ENCODE measurements around the gene SNED1. TPM values are rescaled to one million over a fixed set of nuclear protein-coding genes. Genes with fewer than 3 reads are reported as not detected.

Gene SNED1
- total and polyA plus RNA-seq, 2 donors: 3.2 to 7.1 TPM

DNA sequence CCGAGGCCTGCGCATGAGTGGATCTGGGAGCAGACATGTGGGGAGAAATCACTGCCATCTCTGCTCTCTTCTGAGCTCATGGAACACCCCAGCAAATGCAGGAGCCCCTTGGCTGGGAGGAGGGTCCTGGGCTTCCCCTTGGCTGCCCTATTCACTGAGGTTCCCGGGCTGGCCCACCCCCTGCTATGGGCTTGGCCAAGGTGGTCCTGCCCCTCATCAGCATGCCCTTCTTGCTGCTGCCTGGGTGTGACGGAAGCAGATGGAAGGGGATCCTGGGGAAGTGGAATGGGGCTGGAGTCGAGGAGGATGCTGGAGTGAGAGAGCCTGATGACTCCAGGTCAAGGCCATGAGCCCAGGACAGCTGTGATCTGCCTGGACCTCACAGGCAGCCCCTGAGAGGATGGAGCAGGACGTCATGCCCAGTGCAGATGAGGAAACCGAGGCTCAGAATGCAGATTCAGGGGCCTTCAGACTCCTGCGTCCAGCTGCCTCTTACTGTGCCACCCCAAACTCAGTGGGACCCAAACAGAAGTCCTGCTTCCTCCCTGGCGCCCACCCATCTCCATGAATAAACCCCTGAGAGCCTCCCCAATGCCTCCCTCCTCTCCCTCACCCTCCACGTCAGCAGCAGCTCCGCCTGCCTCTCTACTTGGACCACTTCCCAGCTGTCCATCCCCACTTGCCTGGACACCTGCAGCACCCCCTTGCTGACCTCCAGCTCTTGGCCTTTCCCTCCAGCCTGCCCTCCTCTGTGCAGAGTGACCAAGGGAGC is 4.0 kb downstream of the SNED1 start:
- Histone ChIP-seq H3K4me1 (ENCODE audit: control insufficient read depth in 2 of 2, insufficient read depth in 2 of 2, low read length in 2 of 2) (peaks cover 6 to 8% of the 10 kb centered on the region in 2 donors), H3K4me3 (ENCODE audit: low read length in 2 of 2) (no peak overlapping the region), H3K27ac (ENCODE audit: low read depth in 1 of 2, low read length in 1 of 2) (no peak overlapping the region), H3K36me3 (ENCODE audit: control insufficient read depth in 2 of 2, insufficient read depth in 2 of 2, low read length in 1 of 2) (no peaks in the 10 kb centered on the region), H3K27me3 (ENCODE audit: control insufficient read depth in 2 of 2, insufficient read depth in 1 of 2, low read length in 1 of 2) (peaks cover 28 to 47% of the 10 kb centered on the region in 2 donors), H3K9me3 (ENCODE audit: control insufficient read depth in 2 of 2, insufficient read depth in 1 of 2, low read length in 1 of 2) (peaks cover 3 to 29% of the 10 kb centered on the region in 2 donors)
- DNase-seq (ENCODE audit: low read depth in 6 of 9, low spot score in 9 of 9): no peak
- 97% methylated on average over 11 of the region's 11 CpGs for WGBS

DNA sequence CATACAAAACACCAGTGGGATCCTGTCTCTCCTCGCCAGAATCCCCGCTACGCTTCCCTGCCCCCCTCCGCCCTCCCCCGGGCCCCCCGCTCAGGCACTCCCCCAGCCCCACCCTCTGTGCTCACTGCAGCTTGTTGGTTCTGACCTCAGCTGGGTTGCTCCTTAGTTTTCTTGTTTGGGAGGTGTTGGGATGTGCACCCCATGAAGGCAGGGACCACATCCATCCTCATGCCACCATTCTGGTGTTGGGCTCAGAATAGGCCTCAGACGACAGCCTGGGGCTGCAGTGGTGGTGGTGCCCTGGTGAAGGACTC is 4.6 kb downstream of the SNED1 start:
- DNase-seq (ENCODE audit: low read depth in 6 of 9, low spot score in 9 of 9): no peak
- H3K9me3 ChIP-seq (ENCODE audit: control insufficient read depth in 2 of 2, insufficient read depth in 1 of 2, low read length in 1 of 2): peaks cover 3 to 29% of the 10 kb centered on the region in 2 donors
- 99% methylated on average over 7 of the region's 7 CpGs for WGBS
- H3K27ac ChIP-seq (ENCODE audit: low read depth in 1 of 2, low read length in 1 of 2): no peak overlapping the region
- H3K4me3 ChIP-seq (ENCODE audit: low read length in 2 of 2): no peak overlapping the region
- H3K4me1 ChIP-seq (ENCODE audit: control insufficient read depth in 2 of 2, insufficient read depth in 2 of 2, low read length in 2 of 2): peaks cover 5 to 8% of the 10 kb centered on the region in 2 donors
- peaks cover 24 to 42% of the 10 kb centered on the region in 2 donors for H3K27me3 ChIP-seq (ENCODE audit: control insufficient read depth in 2 of 2, insufficient read depth in 1 of 2, low read length in 1 of 2)
- H3K36me3 ChIP-seq (ENCODE audit: control insufficient read depth in 2 of 2, insufficient read depth in 2 of 2, low read length in 1 of 2): no peaks in the 10 kb centered on the region

DNA sequence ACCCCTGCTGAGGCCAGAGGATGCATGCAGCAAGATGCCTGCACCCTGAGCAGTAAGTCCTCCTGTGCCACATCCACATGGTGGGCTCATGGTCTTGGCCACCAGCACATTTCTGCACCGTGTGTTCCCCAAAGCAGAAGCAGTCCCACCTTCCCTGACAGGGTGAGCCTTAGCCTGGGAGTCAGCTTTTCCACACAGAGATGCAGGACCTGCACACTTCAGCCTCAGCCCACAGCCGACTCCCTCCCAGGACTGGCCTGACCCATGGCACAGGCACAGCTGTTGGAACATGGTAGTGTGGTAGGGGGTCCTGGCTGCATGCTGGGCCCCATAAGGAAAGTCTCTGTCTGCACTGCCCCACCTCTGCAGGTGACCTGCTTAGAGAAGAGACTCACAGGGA is 5.0 kb downstream of the SNED1 start:
- Histone ChIP-seq H3K36me3 (ENCODE audit: control insufficient read depth in 2 of 2, insufficient read depth in 2 of 2, low read length in 1 of 2) (no peaks in the 10 kb centered on the region), H3K27ac (ENCODE audit: low read depth in 1 of 2, low read length in 1 of 2) (no peak overlapping the region), H3K27me3 (ENCODE audit: control insufficient read depth in 2 of 2, insufficient read depth in 1 of 2, low read length in 1 of 2) (peaks cover 20 to 41% of the 10 kb centered on the region in 2 donors), H3K4me3 (ENCODE audit: low read length in 2 of 2) (no peak overlapping the region), H3K4me1 (ENCODE audit: control insufficient read depth in 2 of 2, insufficient read depth in 2 of 2, low read length in 2 of 2) (peaks cover 7% of the 10 kb centered on the region in 2 donors), H3K9me3 (ENCODE audit: control insufficient read depth in 2 of 2, insufficient read depth in 1 of 2, low read length in 1 of 2) (peaks cover 3 to 29% of the 10 kb centered on the region in 2 donors)
- DNase-seq (ENCODE audit: low read depth in 6 of 9, low spot score in 9 of 9): no peak
- WGBS: 97% methylated on average over 2 of the region's 2 CpGs

DNA sequence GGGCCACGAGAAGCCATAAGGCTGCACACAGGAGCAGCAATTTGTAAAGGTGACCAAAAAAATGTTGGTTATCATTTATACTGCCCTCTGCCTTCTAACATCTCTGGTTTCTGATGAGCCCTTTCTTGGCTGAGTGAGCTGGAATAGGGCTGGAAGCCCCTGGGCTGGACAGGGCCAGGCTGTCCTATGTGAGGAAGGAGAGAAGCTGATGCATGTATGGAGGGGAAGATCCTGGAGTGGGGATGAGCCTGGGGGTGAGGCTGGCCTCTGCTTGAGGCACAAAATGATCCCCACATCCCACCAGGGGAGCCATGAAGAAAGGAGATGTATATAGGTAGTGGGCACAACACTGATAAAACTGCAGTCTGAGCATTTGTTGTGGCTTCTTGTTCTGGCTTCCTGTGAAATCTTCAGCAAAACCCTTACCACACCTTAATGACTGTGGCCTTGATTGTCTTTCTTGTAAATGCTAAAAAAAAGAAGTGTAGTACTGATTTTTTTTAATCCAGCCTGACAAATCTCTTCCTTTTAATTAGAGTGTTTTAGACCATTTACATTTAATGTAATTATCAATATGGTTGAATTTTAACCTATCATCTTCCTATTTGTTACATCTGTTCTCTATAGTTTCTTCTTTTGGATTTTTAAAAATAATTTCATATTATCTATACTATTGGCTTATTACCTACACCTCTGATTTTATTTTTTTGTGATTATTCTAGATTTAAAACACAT is 5.6 kb downstream of the SNED1 start:
- no peak for DNase-seq (ENCODE audit: low read depth in 6 of 9, low spot score in 9 of 9)
- Histone ChIP-seq H3K9me3 (ENCODE audit: control insufficient read depth in 2 of 2, insufficient read depth in 1 of 2, low read length in 1 of 2) (peaks cover 3 to 29% of the 10 kb centered on the region in 2 donors), H3K36me3 (ENCODE audit: control insufficient read depth in 2 of 2, insufficient read depth in 2 of 2, low read length in 1 of 2) (no peaks in the 10 kb centered on the region), H3K27me3 (ENCODE audit: control insufficient read depth in 2 of 2, insufficient read depth in 1 of 2, low read length in 1 of 2) (peaks cover 14 to 38% of the 10 kb centered on the region in 2 donors), H3K4me1 (ENCODE audit: control insufficient read depth in 2 of 2, insufficient read depth in 2 of 2, low read length in 2 of 2) (peaks cover 3 to 13% of the 10 kb centered on the region in 2 donors), H3K4me3 (ENCODE audit: low read length in 2 of 2) (no peak overlapping the region), H3K27ac (ENCODE audit: low read depth in 1 of 2, low read length in 1 of 2) (no peak overlapping the region)
- WGBS: 95% methylated on average over 1 of the region's 1 CpG

DNA sequence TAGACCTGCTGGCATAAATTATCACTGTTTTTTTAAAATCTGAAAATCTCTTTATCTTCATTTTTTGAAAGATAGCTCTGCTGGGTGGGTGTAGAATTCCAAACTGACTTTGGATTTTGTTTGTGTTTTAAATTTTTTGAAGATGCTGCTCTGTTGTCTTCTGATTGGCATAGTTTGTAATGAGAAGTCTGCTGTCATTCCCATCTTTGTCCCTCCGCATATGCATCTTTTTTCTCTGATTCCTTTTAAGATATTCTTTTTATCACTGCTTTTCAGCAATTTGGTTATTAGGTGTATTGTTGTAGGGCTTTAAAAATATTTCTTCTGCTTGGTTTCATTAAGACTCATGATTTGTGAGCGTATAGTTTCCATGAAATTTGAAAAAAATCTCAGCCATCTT is 7.2 kb downstream of the SNED1 start:
- 76% methylated on average over 2 of the region's 2 CpGs for WGBS
- H3K27me3 ChIP-seq (ENCODE audit: control insufficient read depth in 2 of 2, insufficient read depth in 1 of 2, low read length in 1 of 2): peaks cover 0 to 23% of the 10 kb centered on the region in 2 donors

DNA sequence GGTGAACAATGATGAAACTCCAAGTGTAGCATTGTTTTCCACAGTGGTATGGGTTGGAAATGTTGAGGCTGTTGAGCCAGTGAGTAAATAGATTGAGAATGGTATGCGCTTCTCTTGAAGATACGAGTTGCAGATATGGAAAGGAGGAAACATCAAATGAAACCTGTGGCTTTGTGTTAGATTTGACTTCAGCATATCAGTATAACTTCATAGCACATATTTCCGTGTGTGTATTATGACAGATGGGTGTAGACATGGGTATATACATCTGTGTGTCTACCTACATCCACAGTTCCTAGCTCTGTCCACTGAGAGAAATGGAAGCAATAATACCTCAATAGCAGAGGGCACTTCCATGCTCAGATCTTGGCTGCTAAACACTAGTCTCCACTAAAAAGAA is 8.0 kb downstream of the SNED1 start:
- Histone ChIP-seq H3K27ac (ENCODE audit: low read depth in 1 of 2, low read length in 1 of 2) (no peak overlapping the region), H3K36me3 (ENCODE audit: control insufficient read depth in 2 of 2, insufficient read depth in 2 of 2, low read length in 1 of 2) (no peaks in the 10 kb centered on the region), H3K4me1 (ENCODE audit: control insufficient read depth in 2 of 2, insufficient read depth in 2 of 2, low read length in 2 of 2) (peaks cover 25 to 38% of the 10 kb centered on the region in 2 donors), H3K9me3 (ENCODE audit: control insufficient read depth in 2 of 2, insufficient read depth in 1 of 2, low read length in 1 of 2) (peaks cover 3 to 23% of the 10 kb centered on the region in 2 donors), H3K27me3 (ENCODE audit: control insufficient read depth in 2 of 2, insufficient read depth in 1 of 2, low read length in 1 of 2) (peaks cover 0 to 14% of the 10 kb centered on the region in 2 donors), H3K4me3 (ENCODE audit: low read length in 2 of 2) (no peak overlapping the region)
- WGBS: 53% methylated on average over 3 of the region's 3 CpGs
- DNase-seq (ENCODE audit: low read depth in 6 of 9, low spot score in 9 of 9): peak in 1 of 9 donors; percentile 30

More for the DNA sequence above, 7.2 kb downstream of the SNED1 start:
- Histone ChIP-seq H3K4me1 (ENCODE audit: control insufficient read depth in 2 of 2, insufficient read depth in 2 of 2, low read length in 2 of 2) (peaks cover 17 to 29% of the 10 kb centered on the region in 2 donors), H3K36me3 (ENCODE audit: control insufficient read depth in 2 of 2, insufficient read depth in 2 of 2, low read length in 1 of 2) (no peaks in the 10 kb centered on the region), H3K27ac (ENCODE audit: low read depth in 1 of 2, low read length in 1 of 2) (no peak overlapping the region), H3K4me3 (ENCODE audit: low read length in 2 of 2) (no peak overlapping the region), H3K9me3 (ENCODE audit: control insufficient read depth in 2 of 2, insufficient read depth in 1 of 2, low read length in 1 of 2) (peaks cover 3 to 24% of the 10 kb centered on the region in 2 donors)
- no peak for DNase-seq (ENCODE audit: low read depth in 6 of 9, low spot score in 9 of 9)

DNA sequence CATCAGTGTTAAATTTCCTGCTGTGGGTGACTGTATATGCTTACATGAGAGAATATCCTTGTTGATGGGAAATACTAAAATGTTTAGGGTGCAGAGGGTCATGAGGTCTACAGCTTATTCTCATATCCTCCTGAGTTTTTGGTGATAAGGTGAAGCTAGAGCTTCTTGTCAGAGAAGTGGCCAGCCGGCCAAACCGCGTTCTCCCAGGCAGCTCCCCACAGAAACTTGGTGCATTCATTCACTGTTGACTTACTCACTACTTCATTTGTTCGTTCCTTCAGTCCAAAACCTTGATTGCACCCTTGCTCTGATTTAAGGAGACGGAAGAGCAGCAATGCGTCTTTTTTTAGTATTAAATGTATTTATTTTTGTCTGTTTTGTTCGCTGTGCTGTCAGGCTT is 8.7 kb downstream of the SNED1 start:
- Histone ChIP-seq H3K27me3 (ENCODE audit: control insufficient read depth in 2 of 2, insufficient read depth in 1 of 2, low read length in 1 of 2) (peaks cover 0 to 8% of the 10 kb centered on the region in 2 donors), H3K4me3 (ENCODE audit: low read length in 2 of 2) (no peak overlapping the region), H3K4me1 (ENCODE audit: control insufficient read depth in 2 of 2, insufficient read depth in 2 of 2, low read length in 2 of 2) (peaks cover 32 to 45% of the 10 kb centered on the region in 2 donors), H3K9me3 (ENCODE audit: control insufficient read depth in 2 of 2, insufficient read depth in 1 of 2, low read length in 1 of 2) (peaks cover 3 to 22% of the 10 kb centered on the region in 2 donors), H3K27ac (ENCODE audit: low read depth in 1 of 2, low read length in 1 of 2) (no peak overlapping the region), H3K36me3 (ENCODE audit: control insufficient read depth in 2 of 2, insufficient read depth in 2 of 2, low read length in 1 of 2) (no peaks in the 10 kb centered on the region)
- WGBS: 98% methylated on average over 7 of the region's 7 CpGs
- DNase-seq (ENCODE audit: low read depth in 6 of 9, low spot score in 9 of 9): no peak

DNA sequence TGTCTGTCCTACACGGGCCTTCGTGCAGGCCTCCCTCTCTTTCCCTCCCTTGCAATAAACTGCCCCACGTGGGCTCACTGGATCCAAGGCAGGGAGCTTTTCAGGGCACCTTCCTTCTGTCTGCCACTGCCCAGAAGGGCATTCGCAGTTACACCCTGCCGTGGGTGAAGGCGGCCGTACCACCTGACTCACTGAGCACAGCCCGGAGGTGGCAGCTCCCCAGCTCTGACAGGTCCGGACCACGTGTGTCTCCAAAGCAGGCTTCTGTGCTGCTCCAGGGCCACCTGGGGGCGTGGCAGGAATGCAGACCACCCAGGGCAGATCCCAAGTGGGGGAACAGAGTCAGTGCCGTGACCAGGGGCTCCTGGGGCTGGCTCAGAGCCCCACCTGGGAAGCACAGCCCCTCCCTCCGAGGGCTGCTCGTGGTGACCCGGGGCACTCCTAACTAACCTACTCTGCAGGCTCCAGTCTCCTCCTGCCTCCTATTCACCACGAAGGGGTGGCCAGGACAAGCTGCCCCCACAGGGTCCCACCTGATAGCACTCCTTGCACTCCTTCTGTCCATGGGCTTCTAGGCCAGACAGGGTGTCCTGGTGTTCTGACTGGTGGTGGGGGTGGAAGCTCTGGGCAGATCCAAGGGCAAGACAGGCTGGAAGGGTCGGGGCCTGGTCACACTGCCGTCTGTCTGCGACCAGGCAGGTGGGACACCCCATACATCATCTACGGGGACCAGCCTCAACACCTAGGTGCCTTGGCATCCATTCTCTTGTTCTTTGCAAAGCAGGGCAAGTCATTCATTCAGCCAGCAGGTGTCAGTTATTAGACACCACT is 9.7 kb downstream of the SNED1 start:
- H3K27ac ChIP-seq (ENCODE audit: low read depth in 1 of 2, low read length in 1 of 2): no peak overlapping the region
- DNase-seq (ENCODE audit: low read depth in 6 of 9, low spot score in 9 of 9): no peak

More for the DNA sequence above, 9.7 kb downstream of the SNED1 start:
- H3K9me3 ChIP-seq (ENCODE audit: control insufficient read depth in 2 of 2, insufficient read depth in 1 of 2, low read length in 1 of 2): peaks cover 3 to 20% of the 10 kb centered on the region in 2 donors
- H3K27me3 ChIP-seq (ENCODE audit: control insufficient read depth in 2 of 2, insufficient read depth in 1 of 2, low read length in 1 of 2): peaks cover 0 to 4% of the 10 kb centered on the region in 2 donors
- no peak overlapping the region for H3K4me3 ChIP-seq (ENCODE audit: low read length in 2 of 2)
- H3K4me1 ChIP-seq (ENCODE audit: control insufficient read depth in 2 of 2, insufficient read depth in 2 of 2, low read length in 2 of 2): peaks cover 37 to 53% of the 10 kb centered on the region in 2 donors
- 92% methylated on average over 20 of the region's 20 CpGs for WGBS
- no peaks in the 10 kb centered on the region for H3K36me3 ChIP-seq (ENCODE audit: control insufficient read depth in 2 of 2, insufficient read depth in 2 of 2, low read length in 1 of 2)
